Neuron (in vitro differentiated cells): Measurements from ENCODE around the gene TUBA4A.

Experiments used
- H2AFZ ChIP-seq: one replicate; pipeline ENCODE4 v1.6.1; 2013; ENCODE audit warnings: low read depth, mild to moderate bottlenecking, inconsistent platforms, low read length, moderate library complexity
- H3K27me3 ChIP-seq: one replicate; pipeline ENCODE4 v1.6.1; 2013; ENCODE audit warnings: low read length; ENCODE audit not compliant: insufficient read depth
- H3K36me3 ChIP-seq: one replicate; pipeline ENCODE4 v1.6.1; 2013; ENCODE audit warnings: low read length; ENCODE audit not compliant: insufficient read depth
- H3K4me1 ChIP-seq: one replicate; pipeline ENCODE4 v1.6.1; 2013; ENCODE audit warnings: low read length; ENCODE audit not compliant: insufficient read depth
- H3K4me3 ChIP-seq: 2 replicates; pipeline ENCODE4 v1.5.1; 2013; ENCODE audit warnings: mild to moderate bottlenecking, low read length, moderate library complexity
- H3K9me3 ChIP-seq: one replicate; pipeline ENCODE4 v1.6.1; 2013; ENCODE audit warnings: low read length

TUBA4A gene

DNA sequence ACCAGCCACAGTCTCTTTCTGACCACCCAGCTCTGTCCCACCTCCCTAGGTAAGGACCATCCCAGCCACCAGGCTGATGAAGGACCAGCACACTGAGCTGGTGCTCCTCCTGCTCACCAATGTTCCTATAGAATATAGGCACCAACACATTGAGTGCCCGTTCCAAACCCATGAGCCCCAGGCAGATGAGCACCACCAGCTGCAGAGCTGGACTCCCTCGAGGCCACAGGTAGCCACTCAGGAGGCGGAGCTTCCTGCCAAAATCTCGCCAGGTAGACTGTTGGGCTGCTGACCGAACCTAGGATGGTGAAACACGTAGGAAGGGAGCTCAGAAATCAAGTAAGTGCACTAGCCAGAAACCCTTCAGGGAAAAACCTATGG lies 37.2 kb downstream of the TUBA4A start:
- H2AFZ ChIP-seq, result no peak overlapping the region
- peaks cover 19% of the 10 kb centered on the region for H3K4me1 ChIP-seq
- H3K9me3 ChIP-seq, result no peaks in the 10 kb centered on the region
- H3K36me3 ChIP-seq, result peaks cover 38% of the 10 kb centered on the region
- no peaks in the 10 kb centered on the region for H3K27me3 ChIP-seq
- H3K4me3 ChIP-seq, result no peak overlapping the region

DNA sequence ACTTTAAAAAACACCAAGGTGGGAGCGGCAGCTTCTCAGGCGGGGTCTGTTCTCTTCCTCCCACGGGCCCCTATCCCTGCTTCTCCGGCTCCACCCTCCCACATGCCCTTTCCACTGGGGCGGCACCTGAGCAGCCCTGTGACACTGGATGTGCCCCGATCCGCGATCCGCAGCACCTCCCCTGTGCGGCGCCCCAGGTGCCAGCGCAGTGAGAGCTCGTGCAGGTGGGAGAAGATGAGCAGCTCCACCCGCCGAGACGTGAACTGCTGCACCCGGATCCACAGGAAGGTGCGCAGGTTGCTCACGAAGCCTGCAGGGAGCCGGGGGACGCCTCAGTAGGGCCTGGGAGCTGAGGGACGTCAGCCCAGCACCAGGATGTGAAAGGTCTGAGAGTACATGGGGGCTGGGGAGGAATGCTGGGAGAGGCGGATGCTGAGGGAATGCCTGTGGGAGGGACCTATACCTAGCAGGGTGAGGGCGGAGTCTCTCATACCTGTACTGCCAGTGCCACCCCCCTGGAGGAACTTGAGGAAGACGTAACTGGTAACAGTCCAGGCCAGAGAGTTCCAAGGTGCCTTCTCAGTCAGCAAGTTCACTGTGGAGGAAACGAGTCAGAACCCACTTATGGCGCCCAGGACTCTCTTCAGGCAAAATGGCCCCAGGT lies 37.7 kb downstream of the TUBA4A start:
- no peaks in the 10 kb centered on the region for H3K27me3 ChIP-seq
- peaks cover 19% of the 10 kb centered on the region for H3K4me1 ChIP-seq
- no peaks in the 10 kb centered on the region for H3K9me3 ChIP-seq
- no peak overlapping the region for H3K4me3 ChIP-seq
- H2AFZ ChIP-seq, result no peak overlapping the region
- peaks cover 40% of the 10 kb centered on the region for H3K36me3 ChIP-seq

DNA sequence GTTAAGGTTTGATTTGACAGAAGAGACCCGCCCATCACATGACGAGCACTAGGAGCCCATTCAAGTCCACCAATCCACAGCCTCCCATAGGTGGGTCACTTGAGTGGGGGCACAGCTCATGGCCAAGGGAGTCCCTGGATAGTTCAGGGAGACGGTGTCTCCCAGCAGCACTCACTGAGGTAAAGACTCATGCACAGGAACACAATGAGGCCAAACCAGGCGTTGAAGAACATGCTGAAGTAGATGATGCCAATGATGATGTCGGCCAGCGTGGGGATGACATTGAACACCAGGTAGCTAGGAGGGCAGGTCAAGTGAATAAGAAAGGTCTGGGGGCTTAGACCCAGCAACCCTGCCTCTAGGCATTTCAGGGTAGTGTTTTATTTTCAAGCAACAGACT lies 38.9 kb downstream of the TUBA4A start:
- Histone ChIP-seq H3K27me3 (no peaks in the 10 kb centered on the region), H2AFZ (no peak overlapping the region), H3K36me3 (peaks cover 35% of the 10 kb centered on the region), H3K9me3 (no peaks in the 10 kb centered on the region), H3K4me1 (peaks cover 19% of the 10 kb centered on the region), H3K4me3 (no peak overlapping the region)

DNA sequence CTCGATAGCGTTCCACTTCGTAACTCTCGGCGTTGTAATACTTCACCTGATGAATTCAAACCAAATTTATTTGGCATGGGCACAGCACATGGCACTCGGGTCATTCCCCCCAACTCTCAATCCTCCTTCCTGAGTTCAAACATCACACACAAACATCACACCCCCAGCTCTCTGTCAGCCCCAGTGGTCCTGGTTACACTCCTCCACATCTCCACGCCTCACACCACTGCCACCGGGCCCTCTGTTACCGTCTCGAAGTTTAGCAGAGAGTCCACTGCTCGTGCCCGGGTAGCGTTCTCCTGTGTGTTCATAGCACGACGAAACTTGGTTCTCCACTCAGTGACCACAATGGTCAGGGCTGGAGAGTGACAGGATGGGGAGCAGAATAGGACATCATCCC lies 39.6 kb downstream of the TUBA4A start:
- Histone ChIP-seq H3K9me3 (no peaks in the 10 kb centered on the region), H3K27me3 (no peaks in the 10 kb centered on the region), H3K4me3 (no peak overlapping the region), H3K4me1 (peaks cover 14% of the 10 kb centered on the region), H3K36me3 (peaks cover 40% of the 10 kb centered on the region), H2AFZ (no peak overlapping the region)

DNA sequence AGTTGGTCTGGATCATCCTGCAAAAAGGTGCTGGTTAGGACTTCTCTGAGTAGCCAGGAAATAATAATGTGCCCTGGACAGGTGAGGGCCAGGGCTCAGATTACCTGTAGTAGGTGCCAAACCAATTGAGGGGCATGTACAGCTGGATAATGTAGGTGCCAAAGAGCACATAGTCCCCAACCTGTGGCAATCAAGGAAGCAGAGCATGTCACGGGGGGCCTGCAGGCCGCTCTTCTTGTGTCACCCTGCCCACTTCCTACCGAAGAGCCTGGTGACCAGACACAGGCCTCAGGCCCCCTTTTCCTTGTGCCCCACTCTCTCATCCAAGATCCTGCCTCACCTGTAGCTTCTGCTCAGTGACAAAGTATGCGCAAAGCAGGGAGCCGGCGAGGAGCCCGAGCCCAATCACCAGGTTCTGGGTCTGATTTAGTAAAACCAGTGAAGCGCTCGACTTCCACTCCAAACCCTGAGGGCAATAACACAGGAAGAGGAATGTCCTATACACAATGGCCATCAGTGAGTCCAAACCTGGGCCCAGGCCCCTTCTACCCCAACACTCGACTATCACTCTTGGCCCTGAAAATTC lies 40.1 kb downstream of the TUBA4A start:
- no peaks in the 10 kb centered on the region for H3K9me3 ChIP-seq
- H2AFZ ChIP-seq, result no peak overlapping the region
- peaks cover 12% of the 10 kb centered on the region for H3K4me1 ChIP-seq
- peaks cover 46% of the 10 kb centered on the region for H3K36me3 ChIP-seq
- H3K27me3 ChIP-seq, result no peaks in the 10 kb centered on the region
- H3K4me3 ChIP-seq, result no peak overlapping the region

DNA sequence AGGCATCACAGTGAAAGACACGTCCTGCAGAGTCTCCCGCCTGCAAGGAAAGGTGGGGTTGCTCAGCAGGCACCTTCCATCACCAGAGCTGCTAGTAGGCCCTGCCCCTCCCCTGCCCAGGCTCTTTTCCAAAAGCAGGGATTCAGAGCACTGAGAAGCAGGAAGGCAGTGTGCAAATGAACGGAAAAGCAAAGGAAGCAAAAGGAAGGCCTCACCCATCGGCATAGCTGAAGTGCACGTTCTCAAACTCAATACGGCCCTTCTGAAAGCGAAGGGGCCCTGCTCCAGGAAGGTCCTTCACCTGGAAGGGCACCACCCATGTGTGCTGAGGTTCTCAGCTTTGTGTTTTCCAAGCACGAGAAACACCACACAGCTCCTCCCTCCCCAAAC lies 40.7 kb downstream of the TUBA4A start:
- H3K4me1 ChIP-seq, result peaks cover 9% of the 10 kb centered on the region
- peaks cover 48% of the 10 kb centered on the region for H3K36me3 ChIP-seq
- no peak overlapping the region for H3K4me3 ChIP-seq
- no peaks in the 10 kb centered on the region for H3K27me3 ChIP-seq
- no peak overlapping the region for H2AFZ ChIP-seq
- no peaks in the 10 kb centered on the region for H3K9me3 ChIP-seq

DNA sequence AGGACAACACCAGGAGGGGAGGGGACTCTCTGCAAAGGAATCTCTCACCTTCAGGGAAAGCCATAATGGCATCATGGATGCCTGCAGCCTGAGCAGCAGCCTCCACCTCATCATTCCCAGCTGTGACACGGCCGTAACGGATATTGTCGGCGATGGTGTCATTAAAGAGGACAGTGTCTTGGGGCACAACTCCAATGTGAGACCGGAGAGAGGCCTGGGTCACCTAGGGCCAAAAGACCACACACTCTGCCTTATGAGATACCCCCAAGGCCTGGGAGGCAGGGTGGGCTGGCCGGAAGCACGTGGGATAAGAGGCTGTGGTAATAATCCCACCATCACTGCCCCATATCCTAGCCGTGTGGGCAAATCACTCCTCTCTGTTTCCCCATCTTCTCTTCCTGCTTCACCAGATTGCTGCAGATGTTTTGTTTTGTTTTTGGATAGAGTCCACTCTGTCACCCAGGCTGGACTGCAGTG lies 42.8 kb downstream of the TUBA4A start:
- Histone ChIP-seq H3K27me3 (no peaks in the 10 kb centered on the region), H3K4me3 (no peak overlapping the region), H3K9me3 (no peaks in the 10 kb centered on the region), H2AFZ (no peak overlapping the region), H3K36me3 (peaks cover 48% of the 10 kb centered on the region), H3K4me1 (peaks cover 8% of the 10 kb centered on the region)

DNA sequence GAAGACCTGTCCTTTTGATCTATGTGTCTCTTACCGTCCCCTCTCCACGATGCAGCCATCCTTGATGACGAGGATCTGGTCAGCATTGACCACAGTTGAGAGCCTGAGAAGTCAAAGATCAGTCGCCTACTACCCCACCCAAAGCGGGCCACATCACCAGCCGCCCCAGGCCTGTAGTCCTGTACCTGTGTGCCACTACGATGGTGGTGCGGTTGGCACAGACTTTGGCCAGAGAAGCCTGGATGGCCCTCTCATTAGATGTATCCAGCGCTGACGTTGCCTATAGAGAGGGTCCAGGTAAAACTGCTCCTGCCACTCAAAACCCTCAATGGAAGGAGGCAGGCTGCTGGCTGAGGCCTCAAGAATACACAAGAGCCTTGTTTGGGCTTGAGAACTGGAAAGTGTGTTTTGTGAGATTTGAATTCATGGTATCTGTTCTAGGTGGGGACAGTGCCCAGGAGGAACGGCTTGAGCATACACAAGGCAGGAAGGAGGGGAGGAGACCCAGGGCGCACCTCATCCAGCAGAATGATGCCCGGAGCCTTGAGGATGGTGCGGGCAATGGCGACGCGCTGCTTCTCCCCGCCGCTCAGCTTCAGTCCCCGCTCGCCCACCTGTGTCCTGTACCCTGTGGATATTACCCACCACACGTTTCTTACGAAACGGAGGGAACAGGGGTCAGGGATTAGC lies 43.4 kb downstream of the TUBA4A start:
- Histone ChIP-seq H3K9me3 (no peaks in the 10 kb centered on the region), H2AFZ (no peak overlapping the region), H3K4me1 (peaks cover 8% of the 10 kb centered on the region), H3K36me3 (peaks cover 48% of the 10 kb centered on the region), H3K4me3 (no peak overlapping the region), H3K27me3 (no peaks in the 10 kb centered on the region)

DNA sequence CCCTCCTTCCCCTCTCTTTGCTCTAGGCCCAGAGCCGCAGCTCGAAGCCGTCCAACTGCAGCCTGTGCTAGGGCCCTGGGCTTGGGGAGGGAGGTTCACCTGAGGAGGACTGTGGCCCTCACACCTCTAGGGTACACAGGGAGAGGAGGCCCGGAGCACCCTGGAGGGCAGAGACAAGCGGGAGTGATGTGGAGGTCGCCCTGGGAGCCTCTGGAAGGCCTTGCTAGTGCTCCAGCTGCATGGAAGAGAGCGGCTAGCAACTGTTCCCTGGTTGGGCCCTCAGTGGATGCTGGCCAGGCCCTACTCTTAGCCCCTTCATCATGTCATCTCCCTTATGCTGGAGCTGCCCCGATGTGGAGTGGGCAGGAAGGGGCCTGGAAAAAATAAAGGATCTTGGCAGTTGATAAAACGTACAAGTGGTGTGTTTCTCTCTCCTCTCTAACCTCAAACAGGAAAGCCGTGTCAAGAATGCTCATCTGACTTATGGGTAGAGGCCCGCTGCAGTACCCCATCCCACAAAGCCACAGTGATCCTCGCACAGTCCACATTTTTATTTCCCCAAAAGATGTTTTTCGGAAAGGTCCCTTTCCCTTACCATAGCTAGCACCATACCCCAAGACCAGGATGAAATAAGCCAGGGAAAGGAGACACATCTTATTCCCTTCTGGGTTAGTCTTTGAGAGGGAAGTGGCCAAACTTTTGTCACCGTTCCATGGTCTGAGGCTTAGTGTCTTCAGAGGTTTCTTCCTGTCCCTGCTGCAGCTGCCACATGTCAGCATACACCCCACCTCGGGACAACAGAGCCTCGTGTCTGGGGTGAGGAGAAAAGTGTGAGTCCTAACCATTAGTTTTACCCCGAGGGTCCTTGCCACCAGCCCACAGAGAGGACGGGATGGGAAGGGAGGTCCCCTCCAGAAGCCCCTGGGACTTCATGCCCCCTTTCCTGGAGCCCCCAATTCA lies 44.2 kb downstream of the TUBA4A start:
- no peak overlapping the region for H3K4me3 ChIP-seq
- H2AFZ ChIP-seq, result no peak overlapping the region
- H3K9me3 ChIP-seq, result no peaks in the 10 kb centered on the region
- H3K36me3 ChIP-seq, result peaks cover 40% of the 10 kb centered on the region
- H3K4me1 ChIP-seq, result peaks cover 8% of the 10 kb centered on the region
- H3K27me3 ChIP-seq, result no peaks in the 10 kb centered on the region

DNA sequence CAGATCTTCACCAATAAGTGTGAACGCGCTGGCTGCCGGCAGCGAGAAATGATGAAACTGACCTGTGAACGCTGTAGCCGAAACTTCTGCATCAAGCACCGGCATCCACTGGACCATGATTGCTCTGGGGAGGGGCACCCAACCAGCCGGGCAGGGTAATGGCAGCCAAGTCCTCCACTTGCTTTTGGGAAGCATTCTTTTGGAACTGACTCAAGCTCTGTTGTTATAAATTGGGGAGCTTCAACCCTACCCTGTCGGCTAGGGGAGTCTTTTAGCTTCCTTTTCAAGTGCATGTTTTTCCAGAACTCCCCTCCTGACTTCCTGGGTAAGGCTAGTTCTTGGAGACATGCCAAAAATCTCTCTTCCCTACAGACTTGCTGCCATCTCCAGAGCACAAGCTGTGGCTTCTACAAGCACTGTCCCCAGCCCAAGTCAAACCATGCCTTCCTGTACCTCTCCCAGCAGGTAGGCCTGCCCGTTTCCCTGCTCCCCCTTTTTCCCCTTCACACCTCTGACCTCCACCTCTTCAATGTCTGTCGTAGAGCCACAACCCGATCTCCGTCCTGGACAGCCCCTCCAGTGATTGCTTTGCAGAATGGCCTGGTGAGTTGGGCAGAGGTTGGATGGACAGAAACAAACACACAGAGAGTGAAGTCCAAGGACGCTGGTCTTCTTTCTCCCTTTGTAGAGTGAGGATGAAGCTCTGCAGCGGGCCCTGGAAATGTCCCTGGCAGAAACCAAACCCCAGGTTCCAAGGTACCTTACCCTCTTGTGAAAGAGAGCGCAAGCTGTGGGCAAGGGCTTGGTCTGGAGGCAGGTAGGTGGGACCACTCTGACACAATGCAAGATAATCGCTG lies 45.6 kb downstream of the TUBA4A start:
- H3K4me3 ChIP-seq, result no peak overlapping the region
- H2AFZ ChIP-seq, result no peak overlapping the region
- no peaks in the 10 kb centered on the region for H3K27me3 ChIP-seq
- no peaks in the 10 kb centered on the region for H3K9me3 ChIP-seq
- H3K36me3 ChIP-seq, result peaks cover 26% of the 10 kb centered on the region
- peaks cover 8% of the 10 kb centered on the region for H3K4me1 ChIP-seq

DNA sequence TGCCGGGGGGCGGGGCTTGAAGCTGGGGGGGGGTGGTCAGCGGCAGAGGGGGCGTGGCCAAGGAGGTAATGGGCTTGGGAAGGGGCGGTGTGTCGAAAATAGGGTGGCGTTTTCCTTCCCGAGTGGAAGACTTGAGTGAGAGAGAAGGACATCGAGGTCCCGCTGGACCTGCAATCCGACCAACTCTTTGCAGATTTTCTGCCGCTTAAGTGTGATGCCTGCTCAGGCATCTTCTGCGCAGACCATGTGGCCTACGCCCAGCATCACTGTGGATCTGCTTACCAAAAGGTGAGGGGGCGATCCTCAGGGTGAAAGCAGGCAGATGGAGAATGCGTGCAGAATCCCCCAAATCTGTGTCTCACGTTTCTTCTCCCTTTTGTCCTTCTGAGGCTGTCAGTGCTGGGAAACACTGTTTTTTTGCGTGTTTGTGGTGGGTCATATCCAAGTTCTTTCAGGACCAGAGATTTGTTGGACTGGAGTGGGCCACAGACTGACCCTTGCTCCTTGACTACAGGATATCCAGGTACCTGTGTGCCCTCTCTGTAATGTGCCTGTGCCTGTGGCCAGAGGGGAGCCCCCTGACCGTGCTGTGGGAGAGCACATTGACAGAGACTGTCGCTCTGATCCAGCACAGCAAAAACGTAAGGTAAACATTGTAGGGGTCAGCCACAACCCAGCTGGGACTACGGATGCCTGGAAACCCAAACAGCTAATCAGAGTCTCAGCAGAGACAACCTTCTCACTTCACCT lies 46.4 kb downstream of the TUBA4A start:
- Histone ChIP-seq H2AFZ (no peak overlapping the region), H3K36me3 (peaks cover 21% of the 10 kb centered on the region), H3K27me3 (no peaks in the 10 kb centered on the region), H3K9me3 (no peaks in the 10 kb centered on the region), H3K4me1 (peaks cover 8% of the 10 kb centered on the region), H3K4me3 (peak overlapping the region; percentile 56)
